ENCODE results near the gene FAM25G. TPM values are rescaled to one million over a fixed set of nuclear protein-coding genes. Genes with fewer than 3 reads are reported as not detected.
"Not testable (repeated sequence)": the region's sequence is repeated elsewhere in the genome, so short reads cannot be mapped to it uniquely, and the experiment has no call there.

The FAM25G gene
- total RNA-seq, 1 donor from 2014 or later, result not detected

- H3K27me3 ChIP-seq (ENCODE audit: low read depth); H3K4me3 ChIP-seq; H3K9me3 ChIP-seq; DNase-seq; H3K36me3 ChIP-seq; H3K27ac ChIP-seq; ATAC-seq; H3K4me1 ChIP-seq; intact Hi-C loops (cut with DNase I): not testable (repeated sequence)
These were observed 14.4 kb downstream of the FAM25G start for GRCh38 chr10:47477078-47477477.

GRCh38 chr10:47475101-47475500 is 16.4 kb downstream of the FAM25G start:
- H3K27ac ChIP-seq; ATAC-seq; intact Hi-C loops (cut with DNase I); H3K36me3 ChIP-seq; H3K4me1 ChIP-seq; H3K27me3 ChIP-seq (ENCODE audit: low read depth); DNase-seq; H3K9me3 ChIP-seq; H3K4me3 ChIP-seq: not testable (repeated sequence)

- H3K36me3 ChIP-seq; H3K27ac ChIP-seq; H3K27me3 ChIP-seq (ENCODE audit: low read depth); H3K4me3 ChIP-seq; DNase-seq; intact Hi-C loops (cut with DNase I); H3K4me1 ChIP-seq; H3K9me3 ChIP-seq: not testable (repeated sequence)
- peak in 1 of 2 donors; percentile 9 for ATAC-seq
These were observed 18.0 kb downstream of the FAM25G start for GRCh38 chr10:47473516-47473915.

- ATAC-seq, result peak; percentile 4 to 31
- H3K27me3 ChIP-seq (ENCODE audit: low read depth); H3K4me3 ChIP-seq; intact Hi-C loops (cut with DNase I); H3K4me1 ChIP-seq; H3K9me3 ChIP-seq; H3K36me3 ChIP-seq; H3K27ac ChIP-seq; DNase-seq: not testable (repeated sequence)
These were observed 18.9 kb downstream of the FAM25G start for GRCh38 chr10:47472647-47473046.

GRCh38 chr10:47472072-47472471 is 19.4 kb downstream of the FAM25G start:
- ATAC-seq, result peak; percentile 32 to 37
- intact Hi-C loops (cut with DNase I); DNase-seq; H3K4me3 ChIP-seq; H3K36me3 ChIP-seq; H3K27me3 ChIP-seq (ENCODE audit: low read depth); H3K27ac ChIP-seq; H3K9me3 ChIP-seq; H3K4me1 ChIP-seq: not testable (repeated sequence)

GRCh38 chr10:47468731-47469528 is 22.6 kb downstream of the FAM25G start:
- H3K9me3 ChIP-seq; H3K4me1 ChIP-seq; H3K27me3 ChIP-seq (ENCODE audit: low read depth); H3K4me3 ChIP-seq; intact Hi-C loops (cut with DNase I); ATAC-seq; H3K27ac ChIP-seq; H3K36me3 ChIP-seq; DNase-seq: not testable (repeated sequence)

- H3K27me3 ChIP-seq (ENCODE audit: low read depth); H3K27ac ChIP-seq; ATAC-seq; H3K9me3 ChIP-seq; H3K4me1 ChIP-seq; DNase-seq; intact Hi-C loops (cut with DNase I); H3K4me3 ChIP-seq; H3K36me3 ChIP-seq: not testable (repeated sequence)
These were observed 23.5 kb downstream of the FAM25G start for GRCh38 chr10:47467957-47468356.

- H3K4me3 ChIP-seq; intact Hi-C loops (cut with DNase I); H3K9me3 ChIP-seq; ATAC-seq; H3K36me3 ChIP-seq; H3K27me3 ChIP-seq (ENCODE audit: low read depth); H3K27ac ChIP-seq; H3K4me1 ChIP-seq; DNase-seq: not testable (repeated sequence)
These were observed 24.0 kb downstream of the FAM25G start for GRCh38 chr10:47467458-47467857.

GRCh38 chr10:47465216-47465917 is 26.1 kb downstream of the FAM25G start:
- H3K4me1 ChIP-seq; H3K4me3 ChIP-seq; H3K27ac ChIP-seq; DNase-seq; ATAC-seq; H3K27me3 ChIP-seq (ENCODE audit: low read depth); intact Hi-C loops (cut with DNase I); H3K9me3 ChIP-seq; H3K36me3 ChIP-seq: not testable (repeated sequence)

GRCh38 chr10:47462577-47463358 is 28.7 kb downstream of the FAM25G start:
- H3K27ac ChIP-seq; H3K4me1 ChIP-seq; H3K36me3 ChIP-seq; DNase-seq; H3K9me3 ChIP-seq; H3K27me3 ChIP-seq (ENCODE audit: low read depth); intact Hi-C loops (cut with DNase I); H3K4me3 ChIP-seq: not testable (repeated sequence)
- ATAC-seq, result peak; percentile 36 to 64
